Measurements from ENCODE around the gene PANX3. TPM values are rescaled to one million over a fixed set of nuclear protein-coding genes. Genes with fewer than 3 reads are reported as not detected.

Gene PANX3
- total and polyA plus RNA-seq, 2 of the 13 experiments (the other 11 are each of a cell fraction or from before 2014, with no cell fraction given), result not detected

- TF ChIP-seq ZXDC (CRISPR knock-in tag; IDR thresholded peaks at IDR 0.05), result no peak
- no peak for TF ChIP-seq GTF3A (CRISPR knock-in tag; conservative IDR thresholded peaks at IDR 0.05)
- 0 out of 2 replicates have a peak, but pooled peaks have one; percentile 85 for TF ChIP-seq ZFP62 (CRISPR knock-in tag; IDR thresholded peaks at IDR 0.05)
- no peak for TF ChIP-seq ZNF841 (CRISPR knock-in tag; IDR thresholded peaks at IDR 0.05; ENCODE audit: borderline replicate concordance)
- no peak; the same call in 1 of the 2 replicates for TF ChIP-seq EZH2 (conservative IDR thresholded peaks at IDR 0.05; ENCODE audit: low read depth, low read length)
- no peak for TF ChIP-seq ZNF629 (CRISPR knock-in tag; conservative IDR thresholded peaks at IDR 0.05)
- TF ChIP-seq MEIS1 (CRISPR knock-in tag; IDR thresholded peaks at IDR 0.05; ENCODE audit: borderline replicate concordance), result peak; percentile 51; the same call in 1 of the 2 replicates
- TF ChIP-seq AHR (CRISPR knock-in tag; IDR thresholded peaks at IDR 0.05), result no peak
- no peak for TF ChIP-seq SIX4 (CRISPR knock-in tag; IDR thresholded peaks at IDR 0.05)
- TF ChIP-seq PRPF4 (IDR thresholded peaks at IDR 0.05; ENCODE audit: low read depth, low read length, poor library complexity, severe bottlenecking), result no peak
- no peak for TF ChIP-seq ZNF570 (CRISPR knock-in tag; IDR thresholded peaks at IDR 0.05; ENCODE audit: borderline replicate concordance)
- TF ChIP-seq KLF11 (CRISPR knock-in tag; IDR thresholded peaks at IDR 0.05), result peak; percentile 57; the same call in 1 of the 2 replicates
- TF ChIP-seq HNRNPUL1 (IDR thresholded peaks at IDR 0.05; ENCODE audit: low read depth, low read length), result no peak
- peak; percentile 88; the same call in 1 of the 2 replicates for TF ChIP-seq FOXK1 (CRISPR knock-in tag; IDR thresholded peaks at IDR 0.05; ENCODE audit: borderline replicate concordance, low read depth)
- no peak for TF ChIP-seq ZNF34 (CRISPR knock-in tag; IDR thresholded peaks at IDR 0.05; ENCODE audit: borderline replicate concordance)
- no peak for TF ChIP-seq ARHGAP35 (CRISPR knock-in tag; IDR thresholded peaks at IDR 0.05; ENCODE audit: borderline replicate concordance)
- no peak for TF ChIP-seq ZNF512B (CRISPR knock-in tag; IDR thresholded peaks at IDR 0.05; ENCODE audit: borderline replicate concordance)
- TF ChIP-seq MTERF4 (CRISPR knock-in tag; IDR thresholded peaks at IDR 0.05), result no peak
- TF ChIP-seq CREM (IDR thresholded peaks at IDR 0.05), result peak; percentile 94
- peak; percentile 47; the same call in 1 of the 2 replicates for TF ChIP-seq CREM (CRISPR knock-in tag; IDR thresholded peaks at IDR 0.05)
- 0 out of 2 replicates have a peak, but pooled peaks have one; percentile 48 for TF ChIP-seq FOXO1 (CRISPR knock-in tag; IDR thresholded peaks at IDR 0.05)
- no peak for TF ChIP-seq GFI1 (CRISPR knock-in tag; IDR thresholded peaks at IDR 0.05; ENCODE audit: borderline replicate concordance)
- TF ChIP-seq TAF15 (IDR thresholded peaks at IDR 0.05; ENCODE audit: low read depth, low read length, poor library complexity, severe bottlenecking), result no peak
Observed at GRCh38 chr11:124622531-124623451, 11.6 kb downstream of the PANX3 start, which contains the start of gene TBRG1 (continued).
